Activated CD8-positive, alpha-beta memory T cell treated with anti-CD3 and anti-CD28 coated beads for 4 hours (primary cell): ENCODE measurements around the gene PDCD11.
"Not testable (repeated sequence)": the region's sequence is repeated elsewhere in the genome, so short reads cannot be mapped to it uniquely, and the experiment has no call there.

ENCODE experiments used
- DNase-seq, 2 donors: peaks; one replicate each; pipeline ENCODE4 v3.0.0-alpha.2; 2020; ENCODE audit warnings: low read depth in 2 of 2

The PDCD11 gene

DNA sequence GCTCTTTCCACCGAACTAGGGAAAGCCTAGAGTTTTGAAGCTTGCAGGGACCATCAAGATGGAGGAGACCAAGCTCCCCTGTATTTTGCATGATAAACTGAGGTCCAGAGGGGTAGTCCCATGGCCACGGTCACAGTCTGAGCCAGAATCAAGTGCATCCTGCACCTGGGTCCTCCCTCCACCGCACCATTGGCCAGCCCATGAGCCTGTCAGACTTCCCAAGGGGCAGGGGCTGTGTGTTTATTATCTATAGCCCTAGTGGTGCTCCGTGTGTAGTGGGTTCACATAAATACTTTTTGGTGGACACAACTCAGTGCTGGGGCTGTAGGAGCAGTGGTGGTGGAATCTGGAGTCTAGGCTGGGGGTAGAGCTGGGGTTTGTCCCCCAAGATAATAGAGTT lies 79.0 kb downstream of the PDCD11 start:
- DNase-seq = no peak

DNA sequence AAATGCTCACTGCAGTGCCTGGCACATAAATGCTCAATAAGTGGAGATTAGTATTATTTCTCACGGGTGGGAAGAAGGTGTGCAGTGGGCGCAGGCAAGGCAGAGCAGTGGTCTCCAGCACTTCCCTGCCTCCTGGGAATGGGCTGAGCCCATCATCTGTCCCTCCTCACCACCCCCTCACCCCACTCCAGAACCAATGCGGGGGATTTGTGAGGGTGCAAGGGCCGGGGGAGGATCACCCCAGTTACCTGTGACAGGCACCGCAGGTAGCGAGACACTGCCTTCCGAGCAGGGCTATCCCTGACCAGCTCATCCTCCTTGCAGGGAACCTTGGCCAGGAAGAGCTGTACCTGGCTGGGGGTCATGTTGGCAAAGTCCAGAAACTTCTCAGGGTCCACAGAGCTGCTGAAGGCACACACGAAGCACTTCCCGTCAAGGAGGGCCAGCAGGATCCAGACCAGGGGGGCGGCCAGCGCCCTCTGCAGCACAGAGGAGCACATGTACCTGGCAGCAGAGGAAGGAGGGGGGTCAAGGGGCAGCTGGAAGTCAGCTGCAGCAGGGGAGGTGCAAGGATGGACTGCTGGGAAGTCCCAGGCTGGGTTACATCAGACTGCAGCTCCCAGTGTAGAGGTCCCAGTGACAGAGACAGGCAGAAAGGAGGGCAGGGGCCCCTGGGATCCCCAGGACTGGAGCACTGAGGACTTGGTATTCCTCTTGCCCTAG lies 79.8 kb downstream of the PDCD11 start:
- no peak for DNase-seq

DNA sequence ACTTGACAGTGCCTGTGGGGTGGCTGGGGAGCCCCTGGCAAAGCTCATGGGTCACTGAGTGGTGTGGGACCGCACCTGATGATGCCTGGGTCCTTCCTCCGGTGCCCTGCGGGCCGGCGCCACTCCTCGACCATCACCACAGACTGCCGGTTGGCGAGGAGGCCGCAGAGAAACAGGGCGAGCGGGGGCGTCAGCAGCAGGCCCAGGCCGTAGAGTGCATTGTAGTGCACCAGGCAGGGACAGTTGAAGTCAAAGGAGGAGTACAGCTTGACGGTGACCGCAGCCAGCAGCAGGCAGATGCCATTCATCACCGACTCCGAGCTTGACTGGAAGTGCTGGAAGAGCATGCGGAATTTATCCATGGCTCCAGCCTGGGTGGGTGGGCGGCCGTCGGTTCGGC lies 82.2 kb downstream of the PDCD11 start:
- no peak for DNase-seq

DNA sequence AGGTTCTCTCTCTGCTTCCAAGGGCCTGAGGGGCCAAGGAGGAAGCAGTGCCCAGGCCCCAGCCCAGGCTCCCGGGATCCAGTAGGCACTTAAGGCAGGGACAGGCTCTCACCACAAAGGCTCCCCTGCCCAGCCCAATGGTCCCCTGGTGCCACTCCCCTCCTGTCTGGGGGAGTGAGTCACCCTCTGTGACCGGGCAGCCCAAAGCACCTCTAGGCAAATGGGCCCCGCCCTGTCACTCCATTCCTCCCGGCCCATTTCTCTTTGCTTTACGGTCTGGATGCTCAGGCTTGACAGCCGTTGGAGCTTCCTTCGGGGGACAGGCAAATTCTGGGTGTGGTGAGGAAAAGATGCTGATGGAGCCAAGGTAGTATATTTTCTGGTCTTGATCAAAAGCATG lies 82.7 kb downstream of the PDCD11 start, which contains the start of gene CALHM3:
CALHM3 (minus strand) TSS at position 106 of the 400 bp plus-strand sequence. CDS start 208 bp downstream, outside the sequence.
- DNase-seq = no peak

GRCh38 chr10:103480521-103480920 lies 84.1 kb downstream of the PDCD11 start:
- DNase-seq = no peak

DNA sequence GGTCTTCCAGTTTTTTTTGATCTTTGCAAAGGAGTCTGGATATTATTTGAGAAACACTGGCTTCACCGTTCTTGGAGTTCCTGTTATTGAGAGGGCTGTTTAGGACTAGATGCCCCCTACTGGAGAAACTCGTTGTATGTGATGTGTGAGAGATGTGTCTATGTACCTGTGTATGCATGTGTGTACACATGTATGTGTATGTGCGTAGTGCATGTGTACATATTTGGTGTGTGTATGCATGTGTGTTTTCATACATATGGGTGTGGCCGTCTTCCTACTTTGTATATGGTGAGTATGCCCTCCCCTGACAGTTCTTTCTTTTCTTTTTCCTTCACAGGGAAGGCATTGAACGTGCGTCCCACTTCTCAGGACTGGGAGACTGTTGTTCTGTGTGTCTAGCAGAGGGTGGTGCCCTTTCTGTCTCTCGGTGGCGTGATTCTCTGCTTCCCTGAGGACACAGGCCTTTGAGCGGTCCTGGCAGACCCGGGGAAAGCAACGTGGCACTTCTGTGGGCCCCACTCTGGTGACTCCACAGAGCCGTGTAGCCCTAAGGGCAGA lies 85.6 kb downstream of the PDCD11 start:
- DNase-seq = no peak

- DNase-seq = not testable (repeated sequence)
These were observed 90.4 kb downstream of the PDCD11 start for GRCh38 chr10:103486635-103487409.

DNA sequence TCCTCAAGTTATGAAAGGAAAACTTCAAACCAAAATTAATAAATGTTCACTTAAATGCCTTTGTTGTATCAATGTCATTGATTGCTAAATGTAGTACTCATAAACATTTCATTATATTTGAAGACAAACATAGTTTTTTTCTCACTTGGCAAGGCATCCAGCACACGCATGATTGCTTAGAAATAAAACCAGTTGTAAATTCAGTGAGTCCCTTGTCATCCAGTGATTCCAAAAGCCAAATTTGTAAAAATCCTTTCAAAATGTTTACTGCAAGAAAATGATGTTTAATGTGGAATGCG lies 90.9 kb downstream of the PDCD11 start:
- DNase-seq = no peak

DNA sequence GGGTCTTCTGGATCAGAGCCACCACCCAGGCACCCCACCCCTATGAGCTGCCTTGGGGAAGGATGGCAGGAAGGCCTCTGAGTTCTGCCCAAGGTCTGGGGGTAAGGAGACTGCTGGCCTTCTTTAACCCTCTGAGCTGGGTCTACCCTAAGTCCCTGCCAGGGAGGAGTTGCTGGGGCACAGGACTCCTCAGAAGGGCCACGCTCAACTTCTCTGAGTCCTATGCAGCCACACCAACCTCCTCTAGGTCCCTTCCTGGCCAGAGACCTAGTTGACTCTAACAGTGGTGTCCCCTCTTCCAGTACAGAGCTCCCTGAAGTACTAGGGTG lies 94.5 kb downstream of the PDCD11 start:
- DNase-seq = no peak

GRCh38 chr10:103491729-103492364 lies 95.4 kb downstream of the PDCD11 start:
- no peak for DNase-seq

- no peak for DNase-seq
These were observed 96.3 kb downstream of the PDCD11 start for GRCh38 chr10:103492655-103493261.

DNA sequence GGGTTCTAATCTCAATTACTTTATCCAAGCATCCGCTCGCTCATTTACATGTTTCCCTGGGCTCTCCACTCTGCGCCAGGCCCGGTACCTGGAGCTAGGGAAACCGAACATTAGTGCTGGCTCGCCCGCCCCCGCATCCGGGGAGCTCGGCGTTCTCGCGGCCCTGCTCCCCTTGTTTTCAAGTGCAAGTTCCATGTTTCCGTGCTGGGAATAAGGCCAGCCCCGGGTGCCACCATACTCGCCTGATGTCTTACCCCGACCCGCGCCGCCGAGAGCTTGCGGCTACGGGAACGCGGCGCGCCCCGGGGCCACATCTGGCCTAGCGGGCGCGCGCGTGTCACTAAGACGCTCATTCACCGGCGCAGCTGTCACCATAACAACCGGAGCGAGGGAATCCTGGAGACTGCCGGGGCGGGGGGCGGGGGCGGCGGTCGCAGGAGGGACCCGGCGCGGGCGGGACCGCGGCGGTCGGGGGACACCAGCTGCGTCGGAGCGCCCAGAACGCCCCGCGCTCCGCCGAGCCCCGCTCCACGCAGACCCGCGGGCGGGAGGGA lies 97.0 kb downstream of the PDCD11 start, which contains the start of gene NEURL1:
NEURL1 (plus strand) TSS at position 344 of the 554 bp plus-strand sequence. CDS start 683 bp downstream, outside the sequence.
- DNase-seq = no peak

DNA sequence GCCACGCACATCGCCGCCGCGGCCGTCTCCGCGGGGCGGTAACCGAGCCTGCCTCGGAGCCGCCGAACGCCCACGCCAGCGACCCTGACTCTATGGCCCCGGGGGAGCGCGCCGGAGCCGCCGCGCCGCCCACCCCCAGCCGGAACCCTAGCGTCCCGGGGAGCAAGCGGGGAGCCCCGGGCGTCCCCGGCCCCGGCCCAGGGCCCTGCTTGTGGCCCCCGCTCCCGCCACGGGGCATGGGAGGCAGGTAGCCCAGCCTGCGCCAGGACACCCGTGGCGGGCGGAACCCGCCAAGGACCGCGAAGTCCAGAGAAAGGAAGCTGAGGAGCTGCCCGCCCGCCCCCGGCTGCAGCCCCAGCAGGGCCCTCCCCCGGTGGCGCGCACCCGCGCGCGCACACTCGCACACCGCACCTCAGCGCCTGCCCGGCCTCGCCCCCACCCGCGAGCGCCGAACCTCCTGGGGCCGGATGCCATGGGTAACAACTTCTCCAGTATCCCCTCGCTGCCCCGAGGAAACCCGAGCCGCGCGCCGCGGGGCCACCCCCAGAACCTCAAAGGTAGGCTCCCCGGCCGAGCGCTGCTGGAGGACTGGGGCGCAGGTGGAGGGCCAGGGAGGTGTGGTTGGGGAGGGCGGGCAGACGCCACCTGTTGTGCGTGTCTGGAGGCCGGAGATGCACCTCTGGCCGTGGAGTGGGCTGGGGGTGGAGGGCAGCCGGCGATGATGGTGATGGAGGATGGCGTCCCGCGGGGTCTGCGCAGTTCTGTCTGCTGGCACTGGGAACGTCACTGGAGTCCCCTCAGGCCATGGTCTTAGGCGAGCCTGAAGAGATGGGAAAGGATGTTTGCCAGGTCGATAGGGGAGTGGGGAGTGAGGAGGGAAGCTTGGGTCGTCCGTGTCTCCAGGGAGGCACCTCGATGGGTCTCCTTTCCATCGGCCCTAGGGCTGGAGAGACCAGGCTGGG lies 97.8 kb downstream of the PDCD11 start:
- DNase-seq = no peak

- no peak for DNase-seq
These were observed 98.9 kb downstream of the PDCD11 start for GRCh38 chr10:103495321-103495720.
